ENCODE measurements around the gene GIPC3.

GRCh38 chr19:3611841-3612240 lies 26.6 kb downstream of the GIPC3 start:
- no peak for TF ChIP-seq CTCF (IDR thresholded peaks at IDR 0.05)
- TF ChIP-seq POLR2A (IDR thresholded peaks at IDR 0.05) = no peak

Measured in right lobe of liver (tissue), 4 donors.